NCI-H1694 (cell line): ENCODE results near the gene SCYL1.
A peak's percentile ranks its signal among the peaks of the same experiment; 100 is the strongest.

ENCODE experiments used
- DNase-seq: peaks from one replicate; lab custom pipeline; 2025; lab: John Stamatoyannopoulos, UW

SCYL1 gene

GRCh38 chr11:65569164-65569972 lies 44.5 kb downstream of the SCYL1 start:
- DNase-seq: no peak

- peak; percentile 93 for DNase-seq
Observed at GRCh38 chr11:65569973-65570918, 45.4 kb downstream of the SCYL1 start, which contains the start of gene ZNRD2. TSS of gene ZNRD2 (plus strand) at chr11:65570477. CDS start at chr11:65570492, 15 bp downstream.

GRCh38 chr11:65571420-65571819 lies 46.5 kb downstream of the SCYL1 start:
- DNase-seq: no peak

- no peak for DNase-seq
Observed at GRCh38 chr11:65571940-65572339, 47.1 kb downstream of the SCYL1 start.

GRCh38 chr11:65572356-65573051 lies 47.6 kb downstream of the SCYL1 start, which contains the start of gene FAM89B:
TSS of gene FAM89B (plus strand) at chr11:65572538. CDS start at chr11:65572670, 132 bp downstream.
- DNase-seq: peak; percentile 63

GRCh38 chr11:65573391-65574079 lies 48.7 kb downstream of the SCYL1 start:
- no peak for DNase-seq

- no peak for DNase-seq
Observed at GRCh38 chr11:65574109-65574810, 49.4 kb downstream of the SCYL1 start.

- no peak for DNase-seq
Observed at GRCh38 chr11:65574811-65575567, 50.1 kb downstream of the SCYL1 start.

- no peak for DNase-seq
Observed at GRCh38 chr11:65575568-65576231, 50.8 kb downstream of the SCYL1 start, which contains the start of gene EHBP1L1. TSS of gene EHBP1L1 (plus strand) at chr11:65576053. CDS start at chr11:65576303, 250 bp downstream.

GRCh38 chr11:65576232-65576866 lies 51.5 kb downstream of the SCYL1 start:
- DNase-seq: no peak

- DNase-seq: no peak
Observed at GRCh38 chr11:65576867-65577755, 52.2 kb downstream of the SCYL1 start.

GRCh38 chr11:65577756-65578109 lies 52.9 kb downstream of the SCYL1 start:
- no peak for DNase-seq

GRCh38 chr11:65578134-65578533 lies 53.3 kb downstream of the SCYL1 start:
- DNase-seq: no peak

- no peak for DNase-seq
Observed at GRCh38 chr11:65578667-65579066, 53.8 kb downstream of the SCYL1 start.

GRCh38 chr11:65579291-65579690 lies 54.4 kb downstream of the SCYL1 start:
- DNase-seq: no peak

GRCh38 chr11:65580031-65580692 lies 55.3 kb downstream of the SCYL1 start:
- no peak for DNase-seq

- no peak for DNase-seq
Observed at GRCh38 chr11:65580756-65581155, 55.9 kb downstream of the SCYL1 start.
